ENCODE results near the gene TBC1D2.

TBC1D2 gene

GRCh38 chr9:98222885-98223691, 32.4 kb downstream of the TBC1D2 start (continued):
- TF ChIP-seq, protein P1, sequence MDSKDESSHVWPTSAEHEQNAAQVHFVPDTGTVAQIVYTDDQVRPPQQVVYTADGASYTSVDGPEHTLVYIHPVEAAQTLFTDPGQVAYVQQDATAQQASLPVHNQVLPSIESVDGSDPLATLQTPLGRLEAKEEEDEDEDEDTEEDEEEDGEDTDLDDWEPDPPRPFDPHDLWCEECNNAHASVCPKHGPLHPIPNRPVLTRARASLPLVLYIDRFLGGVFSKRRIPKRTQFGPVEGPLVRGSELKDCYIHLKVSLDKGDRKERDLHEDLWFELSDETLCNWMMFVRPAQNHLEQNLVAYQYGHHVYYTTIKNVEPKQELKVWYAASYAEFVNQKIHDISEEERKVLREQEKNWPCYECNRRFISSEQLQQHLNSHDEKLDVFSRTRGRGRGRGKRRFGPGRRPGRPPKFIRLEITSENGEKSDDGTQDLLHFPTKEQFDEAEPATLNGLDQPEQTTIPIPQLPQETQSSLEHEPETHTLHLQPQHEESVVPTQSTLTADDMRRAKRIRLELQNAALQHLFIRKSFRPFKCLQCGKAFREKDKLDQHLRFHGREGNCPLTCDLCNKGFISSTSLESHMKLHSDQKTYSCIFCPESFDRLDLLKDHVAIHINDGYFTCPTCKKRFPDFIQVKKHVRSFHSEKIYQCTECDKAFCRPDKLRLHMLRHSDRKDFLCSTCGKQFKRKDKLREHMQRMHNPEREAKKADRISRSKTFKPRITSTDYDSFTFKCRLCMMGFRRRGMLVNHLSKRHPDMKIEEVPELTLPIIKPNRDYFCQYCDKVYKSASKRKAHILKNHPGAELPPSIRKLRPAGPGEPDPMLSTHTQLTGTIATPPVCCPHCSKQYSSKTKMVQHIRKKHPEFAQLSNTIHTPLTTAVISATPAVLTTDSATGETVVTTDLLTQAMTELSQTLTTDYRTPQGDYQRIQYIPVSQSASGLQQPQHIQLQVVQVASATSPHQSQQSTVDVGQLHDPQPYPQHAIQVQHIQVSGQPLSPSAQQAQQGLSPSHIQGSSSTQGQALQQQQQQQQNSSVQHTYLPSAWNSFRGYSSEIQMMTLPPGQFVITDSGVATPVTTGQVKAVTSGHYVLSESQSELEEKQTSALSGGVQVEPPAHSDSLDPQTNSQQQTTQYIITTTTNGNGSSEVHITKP (tag by site-specific recombination; IDR thresholded peaks at IDR 0.05) = peak; percentile 28; the same call in 1 of the 2 replicates
- no peak for TF ChIP-seq ZNF624 (tag by site-specific recombination; IDR thresholded peaks at IDR 0.05)

- no peak overlapping the region for H3K27ac ChIP-seq (ENCODE audit: extremely low read depth, low read depth, low read length)
- CTCF ChIA-PET = interaction anchor here (0.6 to 1.8 kb wide), 3 partner anchors 14 to 20 kb away, joined by 3 to 8 read pairs (median 3); no protein-coding TSS in a partner anchor
- H3K9me3 ChIP-seq (ENCODE audit: control insufficient read depth, insufficient read depth, low read depth, low read length) = no peaks in the 10 kb centered on the region
- H3K4me3 ChIP-seq (ENCODE audit: low read depth, low read length) = no peak overlapping the region
- H3K36me3 ChIP-seq (ENCODE audit: control insufficient read depth in 2 of 2, insufficient read depth in 1 of 2, low read length in 2 of 2) = no peaks in the 10 kb centered on the region
- no peaks in the 10 kb centered on the region for H3K4me1 ChIP-seq (ENCODE audit: control insufficient read depth, insufficient read depth, low read length)
- POLR2A ChIA-PET = no interaction called here
- TF ChIP-seq ZSCAN16 (tag by site-specific recombination; IDR thresholded peaks at IDR 0.05) = no peak
Observed at GRCh38 chr9:98220911-98221310, 34.5 kb downstream of the TBC1D2 start.

GRCh38 chr9:98219794-98220370, 35.6 kb downstream of the TBC1D2 start:
- POLR2A ChIA-PET = no interaction called here
- H3K9me3 ChIP-seq (ENCODE audit: control insufficient read depth, insufficient read depth, low read depth, low read length) = no peaks in the 10 kb centered on the region
- TF ChIP-seq ZNF138 (tag by site-specific recombination; IDR thresholded peaks at IDR 0.05; ENCODE audit: borderline replicate concordance) (no peak), ZIC2 (tag by site-specific recombination; IDR thresholded peaks at IDR 0.05) (peak; percentile 62)
- CTCF ChIA-PET = interaction anchor here (0.9 kb wide), 1 partner anchor 37 kb away, joined by 3 read pairs; no protein-coding TSS in a partner anchor
- H3K4me3 ChIP-seq (ENCODE audit: low read depth, low read length) = no peak overlapping the region
- H3K27ac ChIP-seq (ENCODE audit: extremely low read depth, low read depth, low read length) = no peak overlapping the region
- no peaks in the 10 kb centered on the region for H3K4me1 ChIP-seq (ENCODE audit: control insufficient read depth, insufficient read depth, low read length)
- H3K36me3 ChIP-seq (ENCODE audit: control insufficient read depth in 2 of 2, insufficient read depth in 1 of 2, low read length in 2 of 2) = no peaks in the 10 kb centered on the region

GRCh38 chr9:98219364-98219716, 36.1 kb downstream of the TBC1D2 start:
- POLR2A ChIA-PET = no interaction called here
- Histone ChIP-seq H3K9me3 (ENCODE audit: control insufficient read depth, insufficient read depth, low read depth, low read length) (no peaks in the 10 kb centered on the region), H3K4me1 (ENCODE audit: control insufficient read depth, insufficient read depth, low read length) (no peaks in the 10 kb centered on the region), H3K27ac (ENCODE audit: extremely low read depth, low read depth, low read length) (no peak overlapping the region), H3K36me3 (ENCODE audit: control insufficient read depth in 2 of 2, insufficient read depth in 1 of 2, low read length in 2 of 2) (no peaks in the 10 kb centered on the region), H3K4me3 (ENCODE audit: low read depth, low read length) (no peak overlapping the region)
- CTCF ChIA-PET = interaction anchor here (0.9 kb wide), 1 partner anchor 38 kb away, joined by 3 read pairs; no protein-coding TSS in a partner anchor
- TF ChIP-seq, protein P2, sequence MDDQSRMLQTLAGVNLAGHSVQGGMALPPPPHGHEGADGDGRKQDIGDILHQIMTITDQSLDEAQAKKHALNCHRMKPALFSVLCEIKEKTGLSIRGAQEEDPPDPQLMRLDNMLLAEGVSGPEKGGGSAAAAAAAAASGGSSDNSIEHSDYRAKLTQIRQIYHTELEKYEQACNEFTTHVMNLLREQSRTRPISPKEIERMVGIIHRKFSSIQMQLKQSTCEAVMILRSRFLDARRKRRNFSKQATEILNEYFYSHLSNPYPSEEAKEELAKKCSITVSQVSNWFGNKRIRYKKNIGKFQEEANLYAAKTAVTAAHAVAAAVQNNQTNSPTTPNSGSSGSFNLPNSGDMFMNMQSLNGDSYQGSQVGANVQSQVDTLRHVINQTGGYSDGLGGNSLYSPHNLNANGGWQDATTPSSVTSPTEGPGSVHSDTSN (CRISPR knock-in tag; IDR thresholded peaks at IDR 0.05) = no peak
- TF ChIP-seq ZNF510 (tag by site-specific recombination; IDR thresholded peaks at IDR 0.05; ENCODE audit: insufficient replicate concordance) (no peak), ZNF571 (tag by site-specific recombination; IDR thresholded peaks at IDR 0.05) (no peak), ZNF549 (tag by site-specific recombination; IDR thresholded peaks at IDR 0.05) (no peak), INSM2 (tag by site-specific recombination; IDR thresholded peaks at IDR 0.05) (no peak), ZFHX2 (tag by site-specific recombination; conservative IDR thresholded peaks at IDR 0.05) (no peak), ZNF624 (tag by site-specific recombination; IDR thresholded peaks at IDR 0.05) (no peak), WT1 (tag by site-specific recombination; IDR thresholded peaks at IDR 0.05) (no peak), ZBTB8A (tag by site-specific recombination; IDR thresholded peaks at IDR 0.05) (no peak), ZNF157 (tag by site-specific recombination; IDR thresholded peaks at IDR 0.05) (no peak), ZBTB1 (tag by site-specific recombination; IDR thresholded peaks at IDR 0.05) (no peak), BCL11B (tag by site-specific recombination; IDR thresholded peaks at IDR 0.05; ENCODE audit: low read depth) (no peak), ZNF335 (tag by site-specific recombination; conservative IDR thresholded peaks at IDR 0.05) (no peak), TRIM28 (IDR thresholded peaks at IDR 0.05; ENCODE audit: borderline replicate concordance, low read length) (no peak)
- TF ChIP-seq, protein P3, sequence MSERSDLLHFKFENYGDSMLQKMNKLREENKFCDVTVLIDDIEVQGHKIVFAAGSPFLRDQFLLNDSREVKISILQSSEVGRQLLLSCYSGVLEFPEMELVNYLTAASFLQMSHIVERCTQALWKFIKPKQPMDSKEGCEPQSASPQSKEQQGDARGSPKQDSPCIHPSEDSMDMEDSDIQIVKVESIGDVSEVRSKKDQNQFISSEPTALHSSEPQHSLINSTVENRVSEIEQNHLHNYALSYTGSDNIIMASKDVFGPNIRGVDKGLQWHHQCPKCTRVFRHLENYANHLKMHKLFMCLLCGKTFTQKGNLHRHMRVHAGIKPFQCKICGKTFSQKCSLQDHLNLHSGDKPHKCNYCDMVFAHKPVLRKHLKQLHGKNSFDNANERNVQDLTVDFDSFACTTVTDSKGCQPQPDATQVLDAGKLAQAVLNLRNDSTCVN (tag by site-specific recombination; optimal IDR thresholded peaks at IDR 0.05) = no peak
